Measurements from ENCODE around the gene RBBP5. TPM values are rescaled to one million over a fixed set of nuclear protein-coding genes. Genes with fewer than 3 reads are reported as not detected.
"Not testable (repeated sequence)": the region's sequence is repeated elsewhere in the genome, so short reads cannot be mapped to it uniquely, and the experiment has no call there.

Gene RBBP5
- 24.7 and 29.5 TPM in 2 replicates for total RNA-seq (2014; rRNA removed; shearing (Covaris generic))
- 10.4 and 35.3 TPM in 2 replicates for polyA plus RNA-seq (2014; cell fraction: nucleus; rRNA removed)

- peak; percentile 99 for DNase-seq (ENCODE audit: extremely low read depth, low read depth)
These were observed at the start of gene RBBP5 for GRCh38 chr1:205121660-205122488. Gene RBBP5, minus strand, starts transcription at chr1:205121978. Its CDS starts 105 bp downstream, at chr1:205121873.

GRCh38 chr1:205171369-205171768, 49.6 kb upstream of the RBBP5 start:
- DNase-seq (ENCODE audit: extremely low read depth, low read depth) = no peak

GRCh38 chr1:205170532-205171269, 48.9 kb upstream of the RBBP5 start:
- DNase-seq (ENCODE audit: extremely low read depth, low read depth) = peak; percentile 33

- no peak for DNase-seq (ENCODE audit: extremely low read depth, low read depth)
These were observed 47.5 kb upstream of the RBBP5 start for GRCh38 chr1:205169248-205169647.

GRCh38 chr1:205168291-205168690, 46.5 kb upstream of the RBBP5 start:
- DNase-seq (ENCODE audit: extremely low read depth, low read depth) = no peak

- DNase-seq (ENCODE audit: extremely low read depth, low read depth) = no peak
These were observed 40.5 kb upstream of the RBBP5 start for GRCh38 chr1:205162301-205162700.

- no peak for DNase-seq (ENCODE audit: extremely low read depth, low read depth)
These were observed 39.3 kb upstream of the RBBP5 start for GRCh38 chr1:205161076-205161475.

- DNase-seq (ENCODE audit: extremely low read depth, low read depth) = no peak
These were observed 36.4 kb upstream of the RBBP5 start for GRCh38 chr1:205158048-205158616.

- DNase-seq (ENCODE audit: extremely low read depth, low read depth) = not testable (repeated sequence)
These were observed 34.0 kb upstream of the RBBP5 start for GRCh38 chr1:205155665-205156377.

- no peak for DNase-seq (ENCODE audit: extremely low read depth, low read depth)
These were observed 30.7 kb upstream of the RBBP5 start for GRCh38 chr1:205152505-205152904.

GRCh38 chr1:205150651-205151428, 29.1 kb upstream of the RBBP5 start:
- no peak for DNase-seq (ENCODE audit: extremely low read depth, low read depth)

GRCh38 chr1:205147191-205147835, 25.5 kb upstream of the RBBP5 start:
- peak; percentile 58 for DNase-seq (ENCODE audit: extremely low read depth, low read depth)

GRCh38 chr1:205144751-205145150, 23.0 kb upstream of the RBBP5 start:
- peak; percentile 33 for DNase-seq (ENCODE audit: extremely low read depth, low read depth)

- DNase-seq (ENCODE audit: extremely low read depth, low read depth) = no peak
These were observed 22.4 kb upstream of the RBBP5 start for GRCh38 chr1:205144046-205144720.

GRCh38 chr1:205142102-205142469, 20.3 kb upstream of the RBBP5 start:
- DNase-seq (ENCODE audit: extremely low read depth, low read depth) = no peak

GRCh38 chr1:205141236-205142101, 19.7 kb upstream of the RBBP5 start:
- peak; percentile 80 for DNase-seq (ENCODE audit: extremely low read depth, low read depth)

GRCh38 chr1:205140113-205140512, 18.3 kb upstream of the RBBP5 start:
- DNase-seq (ENCODE audit: extremely low read depth, low read depth) = no peak

- DNase-seq (ENCODE audit: extremely low read depth, low read depth) = no peak
These were observed 16.1 kb upstream of the RBBP5 start for GRCh38 chr1:205137901-205138300.
